ENCODE measurements around the gene REXO1.
"Not testable (repeated sequence)": the region's sequence is repeated elsewhere in the genome, so short reads cannot be mapped to it uniquely, and the experiment has no call there.

Gene REXO1

DNA sequence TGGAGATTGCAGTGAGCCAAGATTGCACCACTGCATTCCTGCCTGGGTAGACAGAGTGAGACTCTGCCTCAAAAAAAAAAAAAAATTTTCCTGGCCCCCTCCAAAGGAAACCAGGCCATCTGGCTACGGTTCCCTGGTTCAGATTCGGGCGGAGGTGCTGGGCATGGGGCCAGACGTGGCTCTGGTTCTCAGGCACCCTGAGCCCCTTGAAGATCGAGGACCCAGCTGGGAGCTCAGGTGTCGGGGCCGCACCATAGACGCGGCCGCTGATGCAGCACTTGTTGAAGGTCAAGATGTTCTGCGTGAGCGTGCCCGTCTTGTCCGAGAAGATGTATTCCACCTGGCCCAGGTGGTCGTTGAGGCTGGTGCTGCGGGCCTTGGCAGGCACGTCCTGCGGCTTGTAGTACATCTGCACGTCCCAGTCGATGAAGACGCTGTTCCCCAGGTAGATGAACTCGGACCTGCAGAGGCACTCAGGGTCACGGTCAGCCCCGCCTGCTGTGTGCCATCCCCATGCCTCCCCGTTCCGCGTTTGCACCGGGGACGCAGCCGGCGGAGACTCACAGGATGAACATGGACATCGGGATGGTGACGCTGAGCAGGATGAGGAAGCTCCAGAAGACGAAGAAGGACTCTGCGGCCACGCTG, 48.5 kb downstream of the REXO1 start:
- DNase-seq (ENCODE audit: insufficient read length, low spot score) (no peak), FAIRE-seq (no peak)

DNA sequence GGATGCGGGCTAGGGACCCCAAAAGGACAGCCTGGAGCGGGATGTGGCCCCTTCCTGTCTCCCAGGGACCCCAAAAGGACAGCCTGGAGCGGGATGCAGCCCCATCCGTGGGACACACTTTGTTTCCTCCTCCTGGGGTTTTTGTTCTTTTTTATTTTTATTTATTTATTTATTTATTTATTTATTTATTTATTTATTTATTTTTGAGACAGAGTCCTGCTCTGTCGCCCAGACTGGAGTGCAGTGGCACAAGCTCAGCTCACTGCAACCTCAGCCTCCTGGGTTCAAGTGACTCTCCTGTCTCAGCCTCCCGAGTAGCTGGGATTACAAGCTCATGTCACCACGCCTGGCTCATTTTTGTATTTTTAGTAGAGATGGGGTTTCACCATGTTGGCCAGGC, 51.0 kb downstream of the REXO1 start:
- not testable (repeated sequence) for FAIRE-seq; DNase-seq (ENCODE audit: insufficient read length, low spot score)

DNA sequence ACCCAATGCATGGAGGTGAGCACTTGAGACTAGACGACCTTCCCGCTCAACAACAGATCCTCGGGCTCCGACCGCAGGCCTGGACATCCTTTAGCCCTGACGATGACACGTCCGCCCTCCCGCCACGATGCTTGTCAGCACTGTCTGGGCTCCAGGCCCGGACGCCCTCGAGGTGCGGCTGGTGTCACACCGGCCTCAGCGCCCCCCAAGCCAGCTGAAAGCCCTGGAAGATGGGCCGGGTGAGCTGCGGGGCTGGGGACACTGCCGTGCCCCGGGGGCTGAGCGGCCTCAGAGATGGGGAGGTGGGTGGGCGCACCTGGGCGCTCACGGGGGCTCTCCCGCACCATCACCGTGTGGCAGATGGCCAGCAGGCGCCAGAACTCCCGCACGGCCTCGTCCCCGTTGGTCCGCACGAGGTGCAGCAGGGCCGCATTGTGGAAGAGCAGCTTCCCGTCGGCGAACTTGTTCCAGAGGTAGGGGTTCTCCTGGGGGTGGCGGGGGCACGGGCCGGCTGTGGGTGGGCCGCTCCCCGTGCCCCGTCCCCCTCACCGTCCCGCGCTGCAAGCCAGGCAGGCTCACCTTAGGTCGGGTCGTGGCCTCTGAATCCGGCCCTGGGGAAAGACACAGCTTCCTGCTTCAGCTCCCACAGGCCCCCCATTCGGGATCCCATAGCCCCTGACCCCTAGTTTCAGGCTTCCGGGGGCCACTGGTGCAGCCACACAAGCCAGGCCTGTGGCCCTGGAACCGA, 51.7 kb downstream of the REXO1 start:
- no peak for DNase-seq (ENCODE audit: insufficient read length, low spot score)
- FAIRE-seq: no peak

DNA sequence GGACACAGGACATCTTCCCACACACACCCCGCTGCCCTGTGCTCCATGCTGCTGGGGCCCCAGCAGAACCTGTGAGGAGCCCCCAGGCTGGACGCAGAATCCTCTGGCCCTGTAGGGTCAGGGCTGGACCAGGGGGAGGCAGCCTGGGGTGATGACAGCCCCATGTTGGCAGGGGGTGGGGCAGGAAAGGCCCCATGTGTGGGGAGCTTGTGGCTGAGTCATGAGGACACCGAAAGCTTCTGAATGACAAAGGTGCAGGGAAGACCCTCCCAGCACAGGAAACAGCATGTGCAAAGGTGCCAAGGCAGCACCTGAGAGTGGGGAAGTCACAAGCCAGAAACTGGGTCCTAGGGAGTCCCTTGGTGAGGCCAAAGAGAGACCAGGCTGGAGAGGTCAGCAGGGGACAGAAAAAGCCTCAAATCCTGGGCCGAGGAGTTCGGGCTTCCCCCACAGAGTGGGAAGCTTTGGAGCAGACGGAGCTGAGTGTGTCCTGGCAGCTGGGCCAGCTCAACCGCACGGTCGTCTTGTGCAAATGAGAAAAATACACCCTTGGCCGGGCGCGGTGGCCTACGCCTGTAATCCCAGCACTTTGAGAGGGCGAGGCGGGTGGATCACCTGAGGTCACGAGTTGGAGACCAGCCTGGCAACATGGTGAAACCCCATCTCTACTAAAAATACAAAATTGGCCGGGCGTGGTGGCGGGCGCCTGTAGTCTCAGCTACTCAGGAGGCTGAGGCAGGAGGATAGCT, 53.7 kb downstream of the REXO1 start:
- DNase-seq (ENCODE audit: insufficient read length, low spot score): no peak
- FAIRE-seq: no peak

DNA sequence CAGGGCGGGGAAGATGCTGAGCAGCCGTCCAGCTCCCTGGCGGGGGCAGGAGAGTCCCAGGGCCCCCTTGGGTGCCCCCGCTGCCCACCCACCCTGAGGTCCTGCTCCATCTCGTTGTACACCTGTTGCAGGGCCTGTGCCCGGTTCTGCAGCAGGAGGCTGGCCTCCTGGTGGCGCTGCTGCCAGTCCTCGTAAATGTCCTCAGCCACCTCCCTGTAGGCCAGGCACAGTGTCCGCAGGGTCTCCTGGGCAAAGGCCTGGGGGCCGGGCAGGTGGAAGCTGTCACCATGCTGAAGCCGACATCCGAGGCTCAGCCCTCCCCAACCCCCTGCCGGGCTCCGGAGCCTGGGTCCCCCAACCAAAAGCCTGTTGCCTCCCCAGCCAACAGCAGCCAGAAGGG, 56.4 kb downstream of the REXO1 start:
- DNase-seq (ENCODE audit: insufficient read length, low spot score) (no peak), FAIRE-seq (no peak)

DNA sequence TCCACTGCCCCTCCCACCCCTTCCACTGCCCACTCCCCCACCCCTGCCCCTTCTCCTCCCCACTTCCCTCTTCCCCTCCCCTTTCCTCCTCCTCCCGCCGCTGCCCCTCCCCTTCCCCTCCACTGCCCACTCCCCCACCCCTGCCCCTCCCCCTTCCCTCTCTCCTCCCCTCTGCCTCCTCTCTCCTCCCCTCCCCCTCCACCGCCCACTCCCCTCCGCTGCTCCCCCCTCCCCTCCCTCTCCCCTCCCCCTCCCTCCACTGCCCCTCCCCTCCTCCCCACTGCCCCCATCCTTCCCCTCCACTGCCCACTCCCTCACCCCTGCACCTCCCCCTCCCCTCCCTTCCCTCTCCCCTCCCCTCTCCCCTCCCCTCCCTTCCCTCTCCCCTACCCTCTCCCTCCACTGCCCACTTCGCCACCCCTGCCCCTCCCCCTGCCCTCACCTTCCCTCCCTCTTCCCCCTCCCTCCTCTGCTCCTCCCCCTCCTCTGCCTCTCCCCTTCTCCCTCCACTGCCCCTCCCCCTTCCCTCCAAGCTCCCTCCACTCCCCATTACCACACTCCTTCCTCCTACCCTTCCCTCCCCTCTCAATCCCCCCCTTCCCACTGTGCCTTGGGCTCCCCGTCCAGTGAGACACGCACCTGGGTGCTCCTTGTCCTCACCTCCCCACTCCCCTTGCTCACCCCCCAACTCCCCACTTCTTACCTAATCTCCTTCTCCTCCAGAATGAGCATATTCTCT, 58.1 kb downstream of the REXO1 start:
- DNase-seq (ENCODE audit: insufficient read length, low spot score): no peak
- no peak for FAIRE-seq

DNA sequence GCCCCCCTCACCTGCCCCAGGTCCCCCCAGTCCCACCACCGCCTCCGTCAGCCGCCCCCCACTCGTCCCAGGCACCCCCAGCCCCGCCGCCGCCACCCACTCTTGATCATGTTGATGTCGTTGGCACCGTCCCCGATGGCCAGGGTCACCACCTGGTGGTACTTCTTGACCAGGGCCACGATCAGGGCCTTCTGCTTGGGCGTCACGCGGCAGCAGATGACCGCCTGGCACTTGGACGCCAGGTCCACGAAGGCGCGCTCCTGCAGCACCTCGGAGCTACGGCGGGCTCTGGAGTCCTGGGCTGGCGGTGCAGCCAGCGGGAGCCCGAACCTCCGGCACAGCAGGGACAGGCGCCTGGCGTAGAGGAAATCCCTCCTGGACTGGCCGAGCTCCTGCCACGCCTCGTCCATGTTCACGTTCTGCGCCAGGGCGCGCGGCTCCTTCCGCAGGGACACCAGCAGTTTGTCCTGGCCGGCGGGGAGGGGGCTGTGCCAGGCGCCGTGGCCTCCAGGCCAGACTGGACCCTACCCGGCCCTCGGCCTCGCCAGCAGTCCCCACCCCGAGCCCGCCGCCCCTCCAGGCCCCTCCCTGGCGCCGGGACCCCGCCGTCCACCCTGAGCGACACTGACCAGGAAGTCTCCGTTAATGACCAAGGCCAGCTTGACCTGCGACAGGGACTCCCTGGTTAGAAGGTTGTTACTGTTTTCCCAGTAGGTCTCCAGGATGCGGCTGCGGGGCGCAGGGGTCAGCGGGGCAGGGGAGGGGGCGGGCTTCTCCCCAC, 58.8 kb downstream of the REXO1 start:
- DNase-seq (ENCODE audit: insufficient read length, low spot score) (no peak), FAIRE-seq (no peak)

DNA sequence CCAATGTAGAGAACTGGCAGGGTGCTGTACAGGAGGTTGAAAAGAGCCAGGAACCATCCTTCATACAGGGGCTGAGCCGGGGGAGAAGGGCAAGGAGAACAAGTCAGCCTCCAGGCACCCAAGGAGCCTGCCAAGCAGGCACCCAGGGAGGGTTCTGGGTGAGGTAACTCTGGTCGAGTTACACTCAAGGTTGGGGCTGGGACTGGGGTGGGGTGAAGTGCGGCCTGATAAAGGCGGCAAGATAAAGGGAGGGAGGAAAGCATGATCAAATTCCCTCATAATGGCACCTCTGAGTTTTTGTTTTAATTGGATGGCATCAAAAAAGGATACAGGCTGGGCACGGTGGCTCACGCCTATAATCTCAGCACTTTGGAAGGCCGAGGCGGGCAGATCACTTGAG, 61.2 kb downstream of the REXO1 start:
- FAIRE-seq (no peak), DNase-seq (ENCODE audit: insufficient read length, low spot score) (no peak)

DNA sequence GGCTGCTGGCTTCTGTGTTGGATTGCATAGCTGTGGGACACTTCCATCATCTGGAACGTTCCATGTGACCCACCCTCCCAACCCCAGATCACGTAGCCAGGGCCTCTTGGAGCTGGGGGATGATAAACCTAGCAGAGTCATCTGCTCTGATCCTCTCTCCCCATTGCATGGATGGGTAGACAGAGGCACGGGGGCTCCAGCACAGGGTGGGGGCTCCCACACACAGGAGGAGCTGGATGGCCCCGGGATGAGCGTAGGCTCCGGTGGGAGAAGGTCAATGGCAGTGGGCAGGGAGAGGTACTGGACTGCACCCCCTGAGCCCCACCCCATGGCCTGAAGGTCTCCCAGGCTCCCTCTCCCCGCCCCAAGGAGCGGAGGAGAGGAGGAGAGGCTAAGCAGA, 61.6 kb downstream of the REXO1 start:
- no peak for DNase-seq (ENCODE audit: insufficient read length, low spot score)
- no peak for FAIRE-seq

DNA sequence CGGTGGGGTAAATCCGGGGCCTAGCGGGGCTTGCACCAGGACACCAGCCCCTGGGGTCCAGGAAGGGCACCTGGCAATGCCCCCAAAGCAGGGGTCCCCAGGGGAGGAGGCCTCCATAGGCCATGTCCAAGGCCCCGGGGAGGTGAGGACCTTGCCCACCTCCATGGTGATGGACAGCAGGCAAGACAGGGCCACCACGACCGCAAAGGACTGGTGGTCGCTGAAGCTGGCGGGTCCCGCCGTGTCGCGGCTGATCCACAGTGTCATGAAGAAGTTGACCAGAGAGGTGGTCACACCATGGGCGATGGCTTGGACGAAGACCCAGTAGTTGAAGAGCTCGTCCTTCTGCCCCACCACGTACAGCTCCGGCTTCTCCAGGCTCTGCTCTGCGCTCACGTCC, 63.0 kb downstream of the REXO1 start:
- DNase-seq (ENCODE audit: insufficient read length, low spot score) (no peak), FAIRE-seq (no peak)

DNA sequence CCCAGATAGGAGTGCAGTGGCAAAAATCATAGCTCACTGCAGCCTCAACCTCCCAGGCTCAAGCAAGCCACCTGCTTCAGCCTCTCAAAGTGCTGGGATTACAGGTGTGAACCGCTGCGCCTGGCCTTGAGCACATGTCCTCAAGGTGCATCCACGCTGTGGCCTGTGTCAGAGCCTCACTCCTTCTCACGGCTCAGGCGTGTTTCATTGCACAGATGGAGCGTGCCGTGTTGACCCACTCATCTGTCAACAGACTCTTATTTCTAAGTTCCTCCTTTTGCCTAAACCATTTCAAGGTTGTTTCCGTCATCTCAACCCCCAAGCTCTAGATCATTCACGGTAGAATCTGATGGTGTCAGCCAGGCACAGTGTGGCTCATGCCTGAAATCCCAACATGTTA, 64.4 kb downstream of the REXO1 start:
- DNase-seq (ENCODE audit: insufficient read length, low spot score) (no peak), FAIRE-seq (no peak)

DNA sequence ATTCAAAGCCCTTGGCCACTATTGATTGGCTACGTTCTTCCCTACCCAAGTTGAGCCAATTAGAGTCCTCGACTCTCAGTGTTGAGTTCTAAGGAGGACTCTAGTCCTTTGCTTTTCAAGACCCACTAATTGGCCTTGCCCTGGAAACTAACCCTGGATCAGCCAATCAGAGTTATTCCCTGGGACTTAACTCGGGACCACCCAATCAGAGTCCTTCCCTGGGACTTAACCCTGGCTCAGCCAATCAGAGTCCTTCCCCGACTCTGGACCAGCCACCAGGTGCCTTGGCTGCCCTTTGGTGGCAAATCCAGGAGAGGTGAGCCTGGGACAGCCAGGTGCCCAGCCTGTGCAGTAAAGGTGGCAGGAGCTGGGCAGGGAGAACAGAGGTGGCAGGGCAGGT, 64.9 kb downstream of the REXO1 start:
- FAIRE-seq (no peak), DNase-seq (ENCODE audit: insufficient read length, low spot score) (no peak)

DNA sequence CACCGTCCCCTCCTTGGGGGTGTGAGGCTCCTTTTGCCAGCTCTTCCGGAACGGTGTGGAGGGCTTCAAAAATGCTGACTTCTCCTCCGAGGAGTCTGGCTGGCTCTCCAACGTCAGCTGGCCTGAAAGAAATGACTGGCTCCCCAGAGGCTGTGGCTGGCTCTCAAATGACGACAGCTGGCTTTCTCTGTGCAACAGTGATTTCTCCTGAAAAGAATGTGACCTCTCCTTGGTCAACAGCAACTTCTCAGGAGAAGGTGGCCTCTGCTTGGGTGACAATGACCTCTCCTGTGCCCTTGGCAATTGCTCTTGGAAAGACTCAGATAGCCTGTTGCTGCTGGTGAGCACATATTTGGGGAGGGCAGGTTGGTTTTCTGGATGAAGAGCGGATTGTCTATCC, 65.8 kb downstream of the REXO1 start:
- DNase-seq (ENCODE audit: insufficient read length, low spot score): no peak
- no peak for FAIRE-seq

DNA sequence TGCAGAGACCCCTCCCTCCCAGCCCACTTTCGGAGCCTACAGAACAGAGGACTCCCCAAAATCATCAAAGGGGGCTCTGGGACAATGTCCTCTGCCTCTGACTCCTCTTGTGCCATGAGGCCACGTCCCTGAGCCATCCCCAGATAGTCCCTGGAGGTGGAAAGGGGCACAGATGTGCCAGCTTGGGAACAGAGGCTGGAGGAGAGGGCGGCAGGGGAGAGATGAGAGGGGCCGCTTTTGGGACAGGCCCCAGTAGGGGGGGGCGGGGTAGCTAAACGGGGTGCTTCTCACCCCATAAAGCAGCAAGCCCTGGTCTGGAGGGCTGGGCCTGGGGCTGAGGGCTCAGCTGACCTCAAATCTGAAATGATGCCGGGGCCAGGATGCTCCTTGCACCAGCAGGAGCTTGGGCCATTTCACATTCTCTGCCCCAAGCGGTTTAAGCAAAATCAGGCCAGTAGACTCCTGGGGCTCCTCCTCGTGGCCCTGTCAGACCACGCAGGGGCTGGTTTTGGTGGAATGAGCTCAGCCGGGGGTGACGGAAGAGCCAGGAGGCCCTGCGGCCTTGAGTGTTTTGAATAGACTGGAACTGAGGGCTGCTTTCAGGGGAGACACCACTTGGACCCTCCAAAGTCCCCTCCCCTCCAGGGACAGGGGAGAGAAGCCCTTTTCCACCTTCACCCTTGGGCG, 67.9 kb downstream of the REXO1 start:
- no peak for FAIRE-seq
- DNase-seq (ENCODE audit: insufficient read length, low spot score): no peak

DNA sequence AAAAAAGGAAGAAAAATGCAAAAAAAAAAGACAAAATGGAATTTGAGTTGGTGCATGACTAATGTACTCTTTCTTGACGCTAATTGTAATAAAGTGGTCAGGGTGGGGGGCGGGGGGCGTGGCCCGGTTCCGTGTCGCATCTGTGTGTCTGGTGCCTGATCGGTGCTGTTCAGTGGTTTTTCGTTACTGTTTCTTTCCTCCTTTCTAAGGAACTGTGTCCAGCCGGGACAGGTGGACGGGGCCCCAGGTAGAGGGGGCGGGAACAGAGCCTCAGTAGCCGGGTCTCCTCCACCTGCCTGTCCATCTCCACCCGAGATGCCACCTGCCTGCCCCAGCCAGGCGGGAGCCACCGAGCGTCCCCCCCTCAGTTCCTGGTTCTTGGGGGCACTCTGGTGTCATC, 68.7 kb downstream of the REXO1 start:
- FAIRE-seq (no peak), DNase-seq (ENCODE audit: insufficient read length, low spot score) (no peak)

DNA sequence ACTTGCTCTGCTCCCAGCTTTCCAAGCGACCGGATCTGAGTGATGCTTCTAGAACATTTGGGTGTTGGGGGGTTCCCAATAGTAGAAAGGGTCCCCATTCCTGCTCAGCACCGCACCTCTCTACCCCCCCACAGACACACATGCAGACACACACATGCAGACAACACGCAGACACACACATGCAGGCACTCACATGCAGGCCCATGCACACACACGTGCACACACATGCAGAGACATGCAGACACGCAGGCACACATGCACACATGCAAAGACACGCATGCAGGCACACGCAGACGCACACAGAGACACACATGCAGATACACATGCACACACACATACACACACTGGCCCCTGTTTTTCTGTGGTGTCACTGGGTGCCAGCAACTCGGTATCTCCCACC, 71.1 kb downstream of the REXO1 start:
- no peak for FAIRE-seq
- no peak for DNase-seq (ENCODE audit: insufficient read length, low spot score)

DNA sequence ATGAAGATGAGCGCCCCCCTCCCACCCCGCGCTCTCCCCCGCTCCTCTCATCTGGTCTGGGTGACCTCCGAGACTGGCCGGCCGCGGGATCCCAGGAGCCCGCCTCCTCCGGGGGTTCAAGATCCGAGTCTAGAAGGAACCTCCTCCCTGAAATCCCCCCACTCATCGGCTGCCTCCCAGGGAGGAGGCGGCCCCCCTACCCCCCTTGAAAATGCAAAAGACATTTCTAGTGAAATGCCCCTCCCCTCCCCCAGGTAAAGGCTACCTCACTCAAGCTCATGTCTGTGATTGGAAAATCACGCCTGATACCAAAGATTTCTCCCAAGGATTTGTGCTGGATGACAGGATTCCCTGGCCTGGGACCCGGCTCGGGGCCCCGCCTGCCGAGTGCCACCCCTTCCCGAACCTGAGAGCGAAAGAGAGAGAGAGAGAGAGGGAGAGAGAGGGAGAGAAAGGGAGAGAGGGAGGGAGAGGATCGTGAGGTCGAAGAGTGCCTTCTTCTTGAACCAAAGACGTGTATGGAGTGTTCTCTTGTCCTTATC, 71.6 kb downstream of the REXO1 start:
- FAIRE-seq (no peak), DNase-seq (ENCODE audit: insufficient read length, low spot score) (no peak)

DNA sequence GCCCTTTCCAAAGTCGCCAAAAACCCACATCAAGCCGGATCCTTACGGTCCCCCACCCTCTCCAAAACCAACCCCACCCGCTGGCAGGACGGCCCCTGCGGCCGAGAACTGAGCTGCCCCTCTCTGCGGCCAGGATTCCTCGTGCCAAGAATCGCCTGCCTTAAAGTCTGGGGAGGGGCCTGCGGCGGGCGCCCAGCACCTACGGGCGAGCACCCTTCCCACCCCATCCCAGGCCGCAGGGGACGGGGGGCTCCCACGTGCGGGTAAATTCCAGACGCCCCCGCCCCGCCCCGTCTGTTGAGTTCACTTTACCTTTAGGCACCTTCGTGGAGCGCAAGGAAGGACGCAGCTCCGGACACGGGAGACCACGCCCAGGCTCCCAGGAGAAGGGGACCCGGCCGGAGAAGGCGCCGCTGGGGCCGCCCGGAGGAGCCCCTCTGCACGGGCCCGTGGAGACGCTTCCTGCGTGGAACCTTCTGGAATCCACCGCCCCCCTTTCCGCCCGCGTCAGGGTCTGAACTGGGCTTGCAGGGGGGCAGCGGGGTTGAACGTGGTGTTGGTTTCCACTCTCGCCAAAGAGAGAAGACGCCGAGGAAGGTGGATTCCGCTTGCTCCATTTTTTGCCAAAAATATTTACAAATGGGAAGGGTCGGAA, 72.2 kb downstream of the REXO1 start:
- DNase-seq (ENCODE audit: insufficient read length, low spot score): no peak

More for the DNA sequence above, 72.2 kb downstream of the REXO1 start:
- FAIRE-seq: no peak
